Stimulated activated CD4-positive, alpha-beta T cell treated with anti-CD3 and anti-CD28 coated beads, Interleukin-4, amount 100 ng/mL, for 24 hours (primary cell): ENCODE results near the gene VOPP1.

Source experiments
- DNase-seq: peaks from one replicate; pipeline ENCODE4 v3.0.0-alpha.2; 2020

Gene VOPP1

GRCh38 chr7:55507743-55508142 is 64.6 kb downstream of the VOPP1 start:
- DNase-seq, result no peak

DNA sequence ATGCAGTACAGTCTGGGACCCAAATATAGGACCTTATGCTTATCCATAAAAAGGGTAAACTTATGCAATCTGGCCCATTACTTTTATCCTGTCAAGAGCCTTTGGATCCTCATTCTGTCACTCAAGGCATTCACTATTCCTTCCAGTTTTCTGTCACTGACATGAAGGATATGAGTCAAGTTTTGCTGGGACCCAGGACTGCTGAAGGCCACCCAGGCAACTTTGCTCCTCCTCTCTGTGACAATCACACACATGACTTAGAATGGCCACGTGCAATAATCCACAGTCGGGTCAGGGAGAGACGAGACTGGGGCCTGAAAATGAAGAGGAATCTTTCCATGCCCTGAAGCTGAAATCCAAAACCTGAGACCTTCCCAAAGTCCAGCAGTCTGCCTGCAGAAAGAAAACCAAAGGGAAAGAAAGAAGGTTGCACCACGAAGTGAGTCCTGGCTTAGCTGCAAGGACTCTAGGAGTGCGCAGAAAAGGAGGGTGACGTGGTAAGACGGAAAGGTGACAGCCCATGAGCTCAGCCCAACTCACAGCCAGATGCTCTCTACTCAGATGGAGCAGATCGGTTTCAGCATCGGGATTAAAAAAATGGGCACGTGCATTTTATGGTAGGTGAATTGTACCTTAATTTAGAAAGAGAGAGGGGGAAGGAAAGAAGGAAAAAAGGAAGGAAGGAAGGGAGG is 67.2 kb downstream of the VOPP1 start:
- DNase-seq, result no peak

GRCh38 chr7:55504093-55504859 is 68.0 kb downstream of the VOPP1 start:
- no peak for DNase-seq

DNA sequence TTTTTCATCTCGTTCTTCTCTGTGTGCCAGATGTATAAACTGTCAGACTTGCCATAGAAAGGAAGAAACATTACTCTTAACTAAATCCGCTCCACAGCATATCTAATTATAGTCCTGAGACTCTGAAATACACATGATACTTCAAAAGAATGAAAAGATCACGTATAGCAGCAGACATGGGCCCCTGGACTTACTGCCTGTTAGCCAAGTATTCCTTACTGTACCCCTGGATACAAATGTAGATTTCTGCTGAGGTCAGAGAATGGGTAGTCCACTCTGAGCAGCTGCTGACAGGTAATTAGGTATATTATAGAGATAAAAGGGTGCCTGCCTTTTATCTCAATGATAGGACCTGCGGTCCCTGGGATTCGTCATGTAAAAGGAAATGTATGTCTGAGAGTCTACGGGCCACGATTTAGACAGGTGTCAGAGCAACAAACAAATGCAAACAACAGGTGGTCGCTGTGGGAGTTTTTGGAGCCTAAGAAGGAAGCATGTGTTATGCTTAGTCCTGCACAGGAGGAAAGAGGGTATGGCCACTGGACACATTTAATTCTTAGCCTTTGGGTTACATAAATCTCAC is 69.4 kb downstream of the VOPP1 start:
- no peak for DNase-seq

- no peak for DNase-seq
Measured at GRCh38 chr7:55502124-55502857, 70.0 kb downstream of the VOPP1 start.

DNA sequence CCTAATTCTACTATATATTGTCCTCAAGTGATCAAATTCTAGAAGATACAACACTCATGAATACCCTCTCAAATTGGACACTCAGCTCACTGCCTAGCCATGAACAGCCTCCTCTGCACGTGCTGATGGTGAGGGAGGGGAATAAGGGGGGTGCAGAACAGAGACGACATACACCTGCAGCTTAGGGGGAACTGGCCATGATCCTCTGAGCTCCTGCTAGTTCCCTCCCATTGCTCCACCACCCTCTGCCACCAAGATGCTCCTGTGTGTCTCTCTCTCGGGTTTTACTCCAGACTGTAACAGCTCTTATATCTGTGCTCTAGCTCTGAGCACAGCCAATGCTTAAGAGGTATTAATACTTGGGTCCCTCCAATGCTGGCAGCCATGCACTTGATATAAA is 70.7 kb downstream of the VOPP1 start:
- DNase-seq, result no peak

- no peak for DNase-seq
Measured at GRCh38 chr7:55500117-55500756, 72.1 kb downstream of the VOPP1 start.

DNA sequence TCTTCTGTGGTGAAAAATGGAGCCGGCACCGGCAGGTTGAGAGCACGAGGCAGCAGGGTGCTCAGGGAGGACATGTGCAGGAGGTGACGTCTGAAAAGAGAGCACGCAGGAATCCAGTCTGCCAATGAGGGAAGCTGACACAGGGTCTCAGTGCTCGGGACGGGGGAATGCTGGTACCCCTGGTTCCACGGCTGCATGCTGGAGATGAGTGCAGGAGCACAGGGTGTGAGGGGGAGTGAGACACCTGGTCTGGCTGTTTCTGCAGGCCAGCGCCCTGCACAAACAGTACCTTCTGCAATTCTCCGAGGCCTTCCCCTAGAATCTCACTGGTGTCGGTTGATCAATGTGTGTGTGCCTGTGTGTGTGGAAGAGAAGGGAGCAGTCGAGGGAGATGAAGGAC is 72.7 kb downstream of the VOPP1 start:
- no peak for DNase-seq

DNA sequence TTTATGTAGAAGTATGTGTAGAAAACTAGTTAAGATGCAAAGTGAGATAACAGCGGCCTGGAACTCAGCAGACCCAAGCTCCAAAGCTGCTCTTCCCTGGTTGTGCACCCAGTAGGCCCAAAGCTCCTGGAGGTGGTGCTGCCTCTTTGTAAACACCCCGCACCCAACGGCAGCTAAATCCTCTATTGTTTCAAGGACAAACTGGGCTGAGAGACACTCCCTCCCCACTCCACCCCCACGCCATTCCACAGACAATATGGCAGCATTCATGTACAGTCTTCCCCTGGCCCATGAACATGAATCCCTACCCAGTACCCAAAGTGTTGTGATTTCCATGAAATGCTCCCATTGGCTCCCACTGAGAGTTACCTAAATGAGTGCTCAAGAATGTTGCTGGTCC is 73.5 kb downstream of the VOPP1 start:
- no peak for DNase-seq

- no peak for DNase-seq
Measured at GRCh38 chr7:55498142-55498541, 74.2 kb downstream of the VOPP1 start.

DNA sequence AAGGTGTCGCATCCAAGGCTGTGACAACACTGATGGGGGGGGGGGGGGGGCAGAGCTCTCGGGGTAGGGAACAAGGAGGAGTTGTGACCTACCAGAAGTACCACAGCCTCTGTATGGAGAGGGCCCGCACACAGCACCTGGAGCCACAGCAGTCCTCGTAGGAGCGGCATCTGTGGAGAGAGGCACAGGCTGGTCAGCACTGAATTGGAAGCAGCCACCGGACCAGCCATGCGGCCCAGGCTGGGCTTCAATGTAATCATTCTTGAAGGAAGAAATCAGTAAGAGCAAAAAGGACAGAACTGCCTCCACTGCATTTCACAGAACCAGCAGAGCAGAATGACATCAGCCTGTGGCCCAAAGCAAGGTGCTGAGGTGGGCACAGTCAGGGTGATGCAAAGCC is 74.8 kb downstream of the VOPP1 start:
- DNase-seq, result no peak

GRCh38 chr7:55496906-55497305 is 75.4 kb downstream of the VOPP1 start:
- no peak for DNase-seq

DNA sequence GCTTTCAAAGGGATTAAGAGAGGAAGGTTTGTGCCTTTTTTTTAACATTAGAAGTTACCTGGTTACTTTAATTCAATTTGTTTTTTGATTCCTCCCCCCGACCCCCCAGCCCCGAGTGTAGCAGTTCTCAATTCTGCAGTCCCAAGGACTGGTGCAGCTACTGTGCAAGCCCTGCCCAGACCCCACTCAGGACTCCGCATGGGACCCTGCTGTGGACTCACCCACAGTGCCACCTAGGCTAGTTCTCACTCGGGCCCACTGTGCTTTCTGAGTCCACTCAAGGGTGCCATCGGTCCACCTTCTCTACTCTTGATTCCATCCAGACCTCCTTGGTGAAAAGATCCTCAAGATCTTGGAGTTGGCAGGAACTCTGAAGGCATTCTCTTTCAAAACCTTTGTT is 77.4 kb downstream of the VOPP1 start:
- DNase-seq, result no peak

DNA sequence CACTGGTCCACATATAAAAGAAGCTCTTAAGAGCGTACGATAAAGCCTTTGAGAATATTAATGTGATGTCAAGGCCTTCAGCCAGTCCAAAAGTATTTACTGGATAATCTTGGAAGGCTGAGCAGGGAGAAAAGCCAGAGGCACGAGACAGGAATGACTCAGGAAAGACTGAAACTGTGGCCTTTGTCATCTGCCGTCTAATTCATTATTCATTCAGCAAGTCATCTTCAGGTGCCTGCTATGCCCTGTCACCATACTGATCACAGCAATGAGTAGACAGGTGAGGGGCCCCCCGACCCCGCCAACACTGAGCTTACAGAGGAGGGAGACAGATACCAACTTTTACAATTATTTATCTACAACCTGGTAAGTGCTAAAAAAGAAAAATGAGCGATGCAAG is 78.9 kb downstream of the VOPP1 start:
- DNase-seq, result peak; percentile 22

- no peak for DNase-seq
Measured at GRCh38 chr7:55491346-55491745, 81.0 kb downstream of the VOPP1 start.

GRCh38 chr7:55490099-55490498 is 82.2 kb downstream of the VOPP1 start:
- DNase-seq, result no peak

- DNase-seq, result no peak
Measured at GRCh38 chr7:55489552-55489951, 82.8 kb downstream of the VOPP1 start.

DNA sequence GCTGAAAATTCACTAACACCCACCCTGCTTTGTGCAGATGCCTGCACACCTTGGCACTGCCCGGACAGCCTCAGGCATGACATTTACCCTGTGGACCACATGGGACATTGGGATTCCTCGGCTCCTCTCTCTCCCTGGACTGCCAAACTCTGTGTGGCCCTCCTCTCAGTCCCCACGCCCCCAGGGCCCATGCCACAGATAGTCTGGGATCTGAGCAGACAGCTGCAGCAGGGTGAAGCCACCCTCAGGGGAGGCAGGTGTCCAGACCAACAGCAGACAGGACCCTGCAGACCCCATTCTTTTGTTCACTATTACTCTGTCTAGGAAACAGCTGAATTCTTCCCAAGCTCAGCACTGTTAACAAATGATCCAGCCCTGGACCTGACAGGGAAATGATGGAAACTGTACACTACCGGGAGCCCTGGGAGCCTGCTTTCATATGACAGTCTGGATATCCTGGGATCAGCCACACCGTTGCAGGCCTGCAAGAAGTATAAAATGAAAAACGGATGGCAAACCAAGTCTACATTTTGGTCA is 83.4 kb downstream of the VOPP1 start:
- DNase-seq, result no peak

GRCh38 chr7:55488216-55488615 is 84.1 kb downstream of the VOPP1 start:
- DNase-seq, result no peak

DNA sequence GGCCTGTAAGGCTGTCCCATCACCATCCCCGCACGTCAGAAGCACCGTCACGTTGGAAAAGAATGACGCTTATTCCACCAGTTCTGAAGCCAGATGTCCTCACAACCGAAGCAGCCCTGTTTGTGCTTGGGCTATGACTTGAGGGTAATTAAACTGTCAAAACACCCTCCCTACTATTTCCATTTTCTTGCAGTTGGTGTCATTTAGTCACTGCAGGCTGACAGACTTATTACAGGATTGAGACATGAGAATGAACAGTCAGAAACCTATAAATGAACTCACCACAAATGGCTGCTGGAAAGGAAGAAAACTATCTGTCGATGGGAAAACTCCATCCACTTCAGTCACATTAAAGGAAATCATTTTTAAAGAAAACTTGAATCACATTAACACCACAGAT is 85.3 kb downstream of the VOPP1 start:
- no peak for DNase-seq

GRCh38 chr7:55486192-55486590 is 86.1 kb downstream of the VOPP1 start:
- no peak for DNase-seq

DNA sequence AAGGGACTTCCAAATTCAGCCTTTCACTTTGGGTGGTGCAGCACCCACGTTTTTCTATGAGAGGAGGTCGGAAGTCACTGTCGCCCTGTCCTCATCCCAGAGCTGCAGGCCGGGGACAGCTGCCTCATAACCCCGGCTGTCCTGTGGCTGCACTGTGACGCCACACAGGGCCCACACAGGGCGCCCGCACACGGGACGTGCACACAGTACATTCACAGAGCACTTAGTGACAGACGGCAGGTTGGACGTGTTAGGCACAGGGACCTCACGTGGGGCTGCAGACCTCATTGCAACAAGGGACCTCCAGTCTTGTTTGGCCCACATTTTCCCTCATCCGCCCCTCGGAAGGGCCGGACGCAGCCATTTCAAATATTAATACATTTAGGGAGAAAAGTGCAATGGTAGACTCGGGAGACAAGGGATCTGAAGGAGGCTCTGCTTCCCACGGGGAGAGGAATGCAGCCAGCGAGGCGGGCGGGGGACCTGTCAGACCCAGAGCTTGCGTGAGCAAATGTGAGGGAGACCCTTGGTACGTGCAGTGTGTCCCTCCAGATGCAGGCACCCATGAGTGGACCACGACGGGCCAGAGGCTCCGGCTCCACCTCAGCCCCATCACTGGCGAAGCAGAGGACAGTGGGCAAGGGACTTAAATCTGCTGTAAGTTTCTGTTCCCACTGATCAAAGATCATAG is 86.7 kb downstream of the VOPP1 start:
- no peak for DNase-seq
